ENCODE data around the gene TMEM178B.

The TMEM178B gene

DNA sequence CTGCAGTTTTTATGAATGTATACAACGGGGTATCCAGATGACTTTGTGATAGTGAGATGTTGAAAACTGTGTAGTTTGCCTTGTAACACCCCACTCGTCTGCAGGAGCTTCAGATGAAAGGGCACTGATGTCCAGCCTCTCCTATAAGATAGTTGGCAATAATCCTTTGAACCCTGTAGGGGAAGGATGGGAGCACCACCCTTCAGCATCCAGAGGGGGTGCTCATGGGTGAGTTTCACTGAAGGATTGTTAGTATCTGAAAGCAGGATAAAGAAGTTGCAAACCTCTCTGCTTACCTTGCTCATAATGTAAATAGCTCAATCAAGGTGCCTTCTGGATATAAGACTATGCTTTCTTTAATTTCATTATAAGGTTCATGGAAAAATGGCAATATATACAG lies 201.5 kb downstream of the TMEM178B start:
- TF ChIP-seq, protein P1, sequence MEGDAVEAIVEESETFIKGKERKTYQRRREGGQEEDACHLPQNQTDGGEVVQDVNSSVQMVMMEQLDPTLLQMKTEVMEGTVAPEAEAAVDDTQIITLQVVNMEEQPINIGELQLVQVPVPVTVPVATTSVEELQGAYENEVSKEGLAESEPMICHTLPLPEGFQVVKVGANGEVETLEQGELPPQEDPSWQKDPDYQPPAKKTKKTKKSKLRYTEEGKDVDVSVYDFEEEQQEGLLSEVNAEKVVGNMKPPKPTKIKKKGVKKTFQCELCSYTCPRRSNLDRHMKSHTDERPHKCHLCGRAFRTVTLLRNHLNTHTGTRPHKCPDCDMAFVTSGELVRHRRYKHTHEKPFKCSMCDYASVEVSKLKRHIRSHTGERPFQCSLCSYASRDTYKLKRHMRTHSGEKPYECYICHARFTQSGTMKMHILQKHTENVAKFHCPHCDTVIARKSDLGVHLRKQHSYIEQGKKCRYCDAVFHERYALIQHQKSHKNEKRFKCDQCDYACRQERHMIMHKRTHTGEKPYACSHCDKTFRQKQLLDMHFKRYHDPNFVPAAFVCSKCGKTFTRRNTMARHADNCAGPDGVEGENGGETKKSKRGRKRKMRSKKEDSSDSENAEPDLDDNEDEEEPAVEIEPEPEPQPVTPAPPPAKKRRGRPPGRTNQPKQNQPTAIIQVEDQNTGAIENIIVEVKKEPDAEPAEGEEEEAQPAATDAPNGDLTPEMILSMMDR (IDR thresholded peaks at IDR 0.05): no peak
- no peaks in the 10 kb centered on the region for H3K27me3 ChIP-seq
- H3K9me3 ChIP-seq: no peaks in the 10 kb centered on the region
- H3K4me1 ChIP-seq (ENCODE audit: control insufficient read depth in 1 of 2, insufficient read depth in 1 of 2, low read depth in 1 of 2, low read length in 1 of 2): no peaks in the 10 kb centered on the region
- no peaks in the 10 kb centered on the region for H3K36me3 ChIP-seq
- H3K27ac ChIP-seq: no peak overlapping the region
- no peak overlapping the region for H3K4me3 ChIP-seq (ENCODE audit: low read depth in 1 of 2, low read length in 1 of 2)

DNA sequence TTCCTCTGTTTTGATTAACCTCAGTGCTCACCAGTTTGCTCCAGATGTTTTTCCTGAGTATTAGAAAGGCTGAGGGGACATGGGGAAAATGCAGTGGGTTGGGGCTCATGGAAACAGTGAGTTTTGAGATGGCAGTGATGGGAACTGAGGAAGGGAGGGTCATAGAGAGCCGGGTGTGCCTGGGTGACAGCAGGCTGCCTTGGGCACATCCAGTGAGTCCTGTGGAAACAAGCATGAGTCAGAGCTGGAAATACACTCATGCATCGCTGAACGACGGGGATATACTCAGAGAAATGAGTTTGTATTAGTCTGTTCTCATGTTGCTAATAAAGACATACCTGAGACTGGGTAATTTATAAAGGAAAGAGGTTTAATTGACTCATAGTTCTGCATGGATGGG lies 202.2 kb downstream of the TMEM178B start:
- no peaks in the 10 kb centered on the region for H3K4me1 ChIP-seq (ENCODE audit: control insufficient read depth in 1 of 2, insufficient read depth in 1 of 2, low read depth in 1 of 2, low read length in 1 of 2)
- TF ChIP-seq, protein P1 (IDR thresholded peaks at IDR 0.05): no peak
- H3K36me3 ChIP-seq: no peaks in the 10 kb centered on the region
- H3K9me3 ChIP-seq: no peaks in the 10 kb centered on the region
- H3K27me3 ChIP-seq: no peaks in the 10 kb centered on the region
- H3K4me3 ChIP-seq (ENCODE audit: low read depth in 1 of 2, low read length in 1 of 2): no peak overlapping the region
- H3K27ac ChIP-seq: no peak overlapping the region

DNA sequence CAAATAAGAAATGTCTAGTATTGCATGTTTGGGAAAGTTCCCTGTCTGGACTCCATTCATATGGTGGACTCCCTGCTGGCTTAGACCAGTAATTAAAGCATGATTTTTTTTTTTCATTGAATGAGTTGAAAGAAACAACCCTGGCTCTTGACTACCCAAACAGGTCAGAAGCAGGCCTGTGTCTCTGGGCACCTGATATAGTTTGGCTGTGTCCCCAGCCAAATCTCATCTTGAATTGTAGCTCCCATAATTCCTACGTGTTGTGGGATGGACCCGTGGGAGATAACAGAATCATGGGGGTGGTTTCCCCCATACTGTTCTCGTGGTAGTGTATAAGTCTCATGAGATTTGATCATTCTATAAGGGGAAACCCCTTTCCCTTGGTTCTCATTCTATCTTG lies 206.2 kb downstream of the TMEM178B start:
- Histone ChIP-seq H3K4me3 (ENCODE audit: low read depth in 1 of 2, low read length in 1 of 2) (no peak overlapping the region), H3K27me3 (no peaks in the 10 kb centered on the region), H3K9me3 (no peaks in the 10 kb centered on the region), H3K36me3 (no peaks in the 10 kb centered on the region), H3K27ac (no peak overlapping the region), H3K4me1 (ENCODE audit: control insufficient read depth in 1 of 2, insufficient read depth in 1 of 2, low read depth in 1 of 2, low read length in 1 of 2) (no peaks in the 10 kb centered on the region)
- TF ChIP-seq, protein P1 (IDR thresholded peaks at IDR 0.05): no peak

DNA sequence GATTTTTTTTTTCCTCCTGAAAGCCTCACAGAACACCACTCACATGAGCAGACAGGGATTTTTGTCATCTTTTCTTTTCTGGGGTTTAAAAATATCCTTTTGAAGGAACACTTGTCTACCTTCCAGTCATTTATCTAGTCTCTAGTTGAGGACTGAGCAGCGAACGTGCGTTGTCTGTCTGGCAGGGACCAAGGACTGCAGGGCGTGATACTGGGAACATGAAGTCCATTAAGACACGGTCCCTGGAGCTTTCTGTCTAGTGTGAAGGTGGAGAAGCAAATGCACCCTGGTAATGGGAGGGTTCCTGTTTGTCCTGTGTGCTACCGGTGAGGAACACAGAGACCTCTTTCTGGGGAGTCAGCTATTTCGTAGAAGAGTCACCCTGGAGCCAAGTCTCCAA lies 207.4 kb downstream of the TMEM178B start:
- H3K27me3 ChIP-seq: no peaks in the 10 kb centered on the region
- no peak overlapping the region for H3K4me3 ChIP-seq (ENCODE audit: low read depth in 1 of 2, low read length in 1 of 2)
- no peaks in the 10 kb centered on the region for H3K36me3 ChIP-seq
- no peak overlapping the region for H3K27ac ChIP-seq
- H3K9me3 ChIP-seq: no peaks in the 10 kb centered on the region
- TF ChIP-seq, protein P1 (IDR thresholded peaks at IDR 0.05): no peak
- H3K4me1 ChIP-seq (ENCODE audit: control insufficient read depth in 1 of 2, insufficient read depth in 1 of 2, low read depth in 1 of 2, low read length in 1 of 2): no peaks in the 10 kb centered on the region

DNA sequence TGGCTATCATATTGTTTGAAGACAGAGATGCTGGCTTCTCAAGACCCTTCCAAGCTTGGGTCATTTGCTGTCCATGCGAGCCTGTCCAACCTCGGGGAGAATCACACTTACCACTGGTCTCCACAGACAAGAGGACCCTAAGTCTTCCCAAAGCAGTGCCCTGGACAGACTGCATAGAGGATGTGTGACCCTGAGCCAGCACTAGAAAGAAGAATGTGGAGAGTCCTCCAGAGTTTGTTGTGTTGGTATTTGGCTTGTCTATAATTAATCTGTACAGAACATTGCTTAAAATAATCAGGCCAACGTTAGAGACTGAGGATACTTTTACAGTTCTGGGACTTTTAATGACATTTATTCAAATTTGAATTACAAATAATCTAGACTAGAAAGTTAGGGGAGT lies 212.7 kb downstream of the TMEM178B start:
- Histone ChIP-seq H3K9me3 (no peaks in the 10 kb centered on the region), H3K27me3 (no peaks in the 10 kb centered on the region), H3K4me3 (ENCODE audit: low read depth in 1 of 2, low read length in 1 of 2) (no peak overlapping the region), H3K36me3 (no peaks in the 10 kb centered on the region), H3K4me1 (ENCODE audit: control insufficient read depth in 1 of 2, insufficient read depth in 1 of 2, low read depth in 1 of 2, low read length in 1 of 2) (no peaks in the 10 kb centered on the region), H3K27ac (no peak overlapping the region)
- TF ChIP-seq, protein P1 (IDR thresholded peaks at IDR 0.05): no peak

DNA sequence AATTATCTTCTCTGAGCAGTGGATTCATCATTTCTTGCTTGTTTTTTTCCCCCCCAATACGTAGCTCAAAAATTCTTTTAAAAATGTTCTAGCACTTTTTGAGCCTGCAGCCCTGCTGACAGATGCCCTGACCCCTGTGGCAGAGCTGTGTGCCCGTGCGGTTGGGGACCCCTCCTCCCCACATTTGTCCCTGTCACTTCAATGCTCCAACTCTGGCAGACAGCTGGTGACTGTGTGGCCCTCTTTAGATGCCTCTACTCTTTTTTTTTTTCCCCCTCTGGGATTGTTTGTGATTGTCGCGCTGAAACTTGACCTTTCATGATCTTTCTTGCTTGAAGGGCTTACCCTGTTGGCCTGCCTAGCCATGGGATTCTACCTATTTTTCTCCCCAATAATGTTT lies 214.1 kb downstream of the TMEM178B start:
- Histone ChIP-seq H3K4me1 (ENCODE audit: control insufficient read depth in 1 of 2, insufficient read depth in 1 of 2, low read depth in 1 of 2, low read length in 1 of 2) (no peaks in the 10 kb centered on the region), H3K27ac (no peak overlapping the region), H3K27me3 (no peaks in the 10 kb centered on the region), H3K36me3 (no peaks in the 10 kb centered on the region), H3K4me3 (ENCODE audit: low read depth in 1 of 2, low read length in 1 of 2) (no peak overlapping the region), H3K9me3 (no peaks in the 10 kb centered on the region)
- TF ChIP-seq, protein P1 (IDR thresholded peaks at IDR 0.05): no peak

Data from neutrophil (primary cell).